GM19035 (cell line): Measurements from ENCODE around the gene HPN.
"Not testable (repeated sequence)": the region's sequence is repeated elsewhere in the genome, so short reads cannot be mapped to it uniquely, and the experiment has no call there.

ENCODE experiments used
- ATAC-seq: cut with Tn5 transposase; IDR thresholded peaks from one replicate; pipeline ENCODE4 v1.9.1; 2021; ENCODE audit not compliant: unreplicated experiment

Gene HPN

DNA sequence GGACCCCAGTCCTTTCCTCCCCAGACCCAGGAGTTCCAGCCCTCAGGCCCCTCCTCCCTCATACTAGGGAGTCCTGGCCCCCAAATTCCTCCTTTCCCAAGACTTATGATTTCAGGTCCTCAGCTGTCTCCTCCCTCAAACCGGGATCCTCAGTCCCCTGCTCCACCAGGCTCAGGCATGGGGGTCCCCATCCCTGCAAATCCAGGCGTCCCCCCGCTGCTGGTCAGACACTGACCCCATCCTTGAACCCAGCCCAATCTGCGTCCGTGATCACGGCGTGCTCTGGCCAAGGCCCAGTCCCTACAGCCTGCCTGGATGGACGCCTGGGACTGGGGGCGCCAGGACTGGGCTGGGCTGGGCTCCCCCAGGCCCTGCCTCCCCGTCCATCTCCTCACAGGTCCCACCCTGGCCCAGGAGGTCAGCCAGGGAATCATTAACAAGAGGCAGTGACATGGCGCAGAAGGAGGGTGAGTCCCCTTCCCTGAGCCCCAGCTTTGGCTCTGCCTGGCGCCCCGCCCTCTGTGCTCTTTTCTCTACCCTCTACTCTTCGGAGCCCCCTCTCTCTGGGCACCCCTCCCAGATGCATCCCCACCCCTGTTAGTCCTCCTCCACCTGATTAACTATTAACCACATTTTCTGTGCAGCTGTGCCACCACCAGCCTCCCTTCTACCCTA is 672 bp downstream of the HPN start:
- ATAC-seq: no peak

- no peak for ATAC-seq
Measured at GRCh38 chr19:35042954-35043604, 1.6 kb downstream of the HPN start.

- ATAC-seq: no peak
Measured at GRCh38 chr19:35043906-35044305, 2.4 kb downstream of the HPN start.

DNA sequence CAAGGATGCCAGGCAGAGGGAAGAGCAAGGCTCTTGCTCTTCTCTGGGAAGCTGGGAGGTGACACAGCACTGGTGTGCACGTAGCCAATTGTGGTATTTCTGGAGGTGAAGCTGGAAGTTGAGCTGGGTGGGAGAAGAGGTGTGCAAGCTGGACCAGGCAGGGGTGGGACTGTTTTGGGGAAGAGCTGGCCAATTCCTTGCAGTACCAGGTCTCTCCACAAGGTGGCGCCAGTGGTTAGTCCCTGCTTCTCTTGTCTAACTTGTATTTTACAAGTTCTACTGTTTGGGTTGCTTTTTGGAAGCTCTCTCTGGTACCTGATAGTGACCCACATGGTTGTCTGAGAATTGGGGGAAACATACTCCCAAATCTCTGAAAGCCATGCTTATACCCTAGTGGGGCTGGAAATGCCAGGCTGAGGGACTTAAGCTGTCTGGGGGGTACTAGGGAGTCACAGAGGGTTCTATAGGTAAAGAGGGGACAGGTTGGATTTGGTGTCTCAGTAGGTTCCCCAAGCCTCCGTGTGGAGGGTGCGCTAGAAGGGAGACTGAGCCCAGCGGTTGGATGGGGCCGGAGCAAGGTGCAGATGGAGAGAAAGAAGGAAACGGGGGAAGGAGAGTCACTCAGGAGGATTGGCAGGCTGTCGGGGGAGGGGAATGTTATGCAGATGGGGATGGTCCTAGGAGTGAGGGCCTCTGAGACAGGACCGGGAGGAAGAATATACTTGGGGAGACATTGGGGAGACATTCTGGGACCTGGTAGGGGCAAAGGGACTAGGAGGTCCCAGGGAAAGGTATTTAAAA is 3.0 kb downstream of the HPN start:
- no peak for ATAC-seq

DNA sequence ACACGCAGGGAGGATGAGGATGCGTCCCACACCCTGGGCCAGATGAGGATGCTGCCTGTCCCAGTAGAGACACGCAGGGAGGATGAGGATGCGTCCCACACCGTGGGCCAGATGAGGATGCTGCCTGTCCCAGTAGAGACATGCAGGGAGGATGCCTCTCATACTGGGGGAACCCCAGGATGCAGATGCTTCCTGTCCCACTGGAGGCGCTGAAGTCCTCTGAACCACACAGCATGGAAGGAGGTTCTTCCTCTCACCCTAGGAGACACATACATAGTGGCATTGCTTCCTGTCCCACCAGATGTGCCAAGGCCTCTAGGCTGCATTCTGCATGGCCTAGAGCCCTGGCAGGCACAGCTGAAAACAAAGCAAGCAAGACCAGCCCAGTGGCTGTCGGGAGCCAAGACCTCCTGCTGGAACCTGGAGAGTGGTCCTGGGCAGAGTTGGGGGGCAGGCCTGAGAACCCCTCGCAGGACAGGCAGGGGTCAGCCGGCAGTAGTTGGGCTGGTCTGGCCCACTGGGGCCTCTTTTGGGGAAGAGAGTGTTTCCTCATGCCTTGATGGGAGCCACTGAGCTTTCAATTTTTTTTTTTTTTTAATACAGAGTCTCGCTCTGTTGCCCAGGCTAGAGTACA is 4.3 kb downstream of the HPN start:
- no peak for ATAC-seq

- no peak for ATAC-seq
Measured at GRCh38 chr19:35046461-35046860, 4.9 kb downstream of the HPN start.

DNA sequence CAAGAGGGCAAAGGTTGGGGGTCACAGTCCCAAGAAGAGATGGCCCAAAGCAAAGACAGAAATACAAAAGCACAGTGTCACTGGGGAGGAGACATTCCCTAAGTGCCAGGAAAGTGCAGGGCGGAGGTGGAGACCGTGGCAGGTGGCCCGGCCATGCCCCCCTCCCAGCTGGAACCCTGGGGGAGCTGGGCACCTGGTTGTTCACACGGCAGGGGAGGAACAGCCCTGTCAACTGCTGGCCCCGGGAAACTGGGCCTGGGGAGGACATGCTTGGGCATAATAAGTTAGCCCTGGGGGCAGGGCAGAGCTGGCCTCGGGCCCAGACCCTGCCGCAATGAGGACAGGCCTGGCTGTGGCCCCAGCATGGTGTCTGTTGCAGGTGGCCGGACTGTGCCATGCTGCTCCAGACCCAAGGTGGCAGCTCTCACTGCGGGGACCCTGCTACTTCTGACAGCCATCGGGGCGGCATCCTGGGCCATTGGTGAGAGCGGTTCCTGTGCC is 7.4 kb downstream of the HPN start:
- no peak for ATAC-seq

DNA sequence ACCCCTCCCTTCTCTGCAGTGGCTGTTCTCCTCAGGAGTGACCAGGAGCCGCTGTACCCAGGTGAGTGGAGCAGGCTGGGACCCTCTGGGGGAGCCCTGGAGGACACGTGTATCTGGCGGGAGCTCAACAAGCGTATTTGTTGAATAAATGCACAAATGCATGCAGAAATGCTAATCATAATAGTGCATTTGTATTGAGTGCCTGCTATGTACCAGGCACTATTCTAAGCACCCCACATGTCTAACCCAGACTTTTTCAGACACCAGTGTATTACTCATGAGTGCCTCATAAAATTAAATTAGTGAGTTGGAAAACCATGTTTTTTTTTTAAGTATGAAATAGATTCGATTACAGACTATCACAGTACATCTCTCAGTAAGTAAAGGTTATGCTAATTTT is 7.9 kb downstream of the HPN start:
- no peak for ATAC-seq

DNA sequence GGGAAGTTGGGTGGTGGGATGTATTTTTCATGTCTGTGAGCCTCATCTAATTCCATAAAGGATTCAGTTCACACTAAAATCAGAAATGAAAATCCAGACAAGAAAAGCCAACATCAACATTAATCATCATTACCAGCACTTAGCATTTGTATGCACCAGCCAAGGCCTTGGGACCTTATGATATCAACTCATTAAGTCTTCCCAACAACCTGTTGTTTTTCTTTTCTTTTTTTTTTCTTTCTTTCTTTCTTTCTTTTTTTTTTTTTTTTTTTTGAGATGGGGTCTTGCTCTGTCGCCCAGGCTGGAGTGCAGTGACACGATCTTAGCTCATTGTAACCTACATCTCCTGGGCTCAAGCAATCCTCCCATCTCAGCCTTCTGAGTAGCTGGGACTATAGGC is 9.1 kb downstream of the HPN start:
- not testable (repeated sequence) for ATAC-seq

DNA sequence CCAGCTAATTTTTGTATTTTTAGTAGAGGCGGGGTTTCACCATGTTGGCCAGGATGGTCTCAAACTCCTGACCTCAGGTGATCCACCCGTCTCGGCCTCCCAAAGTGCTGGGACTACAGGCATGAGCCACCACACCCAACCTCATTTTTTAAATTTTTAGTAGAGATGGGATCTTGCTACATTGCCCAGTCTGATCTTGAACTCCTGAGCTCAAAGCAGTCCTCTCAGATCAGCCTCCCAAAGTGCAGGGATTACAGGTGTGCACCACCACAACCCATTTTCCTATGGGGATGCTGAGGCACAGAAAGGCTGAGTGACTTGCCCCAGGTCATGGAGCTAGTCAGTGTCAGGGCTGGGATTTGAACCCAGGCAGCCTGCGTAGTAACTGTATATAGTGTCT is 9.7 kb downstream of the HPN start:
- ATAC-seq: not testable (repeated sequence)

- ATAC-seq: no peak
Measured at GRCh38 chr19:35051796-35052195, 10.3 kb downstream of the HPN start.

GRCh38 chr19:35052599-35053190 is 11.2 kb downstream of the HPN start:
- no peak for ATAC-seq

DNA sequence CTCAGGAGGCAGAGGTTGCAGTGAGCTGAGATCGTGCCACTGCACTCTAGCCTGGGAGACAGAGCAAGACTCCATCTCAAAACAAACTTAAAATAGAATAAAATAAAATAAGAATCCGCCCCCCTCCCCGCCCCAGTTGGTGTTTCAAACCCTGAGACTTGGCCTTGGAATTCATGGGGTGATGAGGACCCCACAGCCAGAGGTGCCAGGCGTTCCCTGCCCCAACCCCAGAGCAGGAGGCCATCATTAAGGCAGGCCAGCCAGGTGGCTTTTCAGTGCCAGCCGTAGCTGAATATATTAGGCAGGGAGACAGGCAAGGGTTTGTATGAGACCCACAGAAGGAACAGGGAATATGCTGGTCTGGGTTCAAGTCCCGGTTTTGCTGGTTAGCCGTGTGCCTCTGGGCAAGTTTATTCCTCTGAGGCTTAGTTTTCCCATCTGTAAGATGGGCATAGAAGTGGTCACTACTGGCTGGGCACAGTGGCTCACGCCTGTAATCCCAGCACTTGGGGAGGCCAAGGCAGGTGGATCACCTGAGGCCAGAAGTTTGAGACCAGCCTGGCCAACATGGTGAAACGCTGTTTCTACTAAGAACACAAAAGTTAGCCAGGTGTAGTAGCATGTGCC is 12.3 kb downstream of the HPN start:
- ATAC-seq: no peak

- ATAC-seq: no peak
Measured at GRCh38 chr19:35054626-35055025, 13.1 kb downstream of the HPN start.

DNA sequence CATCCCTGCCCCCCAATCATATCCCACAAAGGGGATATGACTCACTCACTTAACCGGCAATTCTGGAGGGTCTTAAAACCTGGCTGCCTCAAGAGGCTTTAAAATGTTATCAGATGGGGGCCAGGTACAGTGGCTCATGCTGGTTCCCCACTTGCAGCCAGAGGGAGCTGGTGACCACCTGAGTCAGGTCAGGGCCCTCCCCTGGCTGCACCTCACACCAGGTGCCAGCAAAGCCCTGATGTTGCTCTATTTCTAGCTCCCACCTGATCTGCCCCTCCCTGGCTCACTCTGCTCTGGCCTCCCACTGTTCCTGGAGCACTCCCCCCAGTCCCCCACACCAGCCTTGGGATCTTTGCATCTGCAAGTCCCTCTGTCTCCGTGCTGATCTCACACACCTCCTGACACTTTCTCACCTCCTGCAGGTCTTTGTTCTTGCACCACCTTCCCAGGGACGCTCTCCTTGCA is 14.2 kb downstream of the HPN start:
- ATAC-seq: no peak

DNA sequence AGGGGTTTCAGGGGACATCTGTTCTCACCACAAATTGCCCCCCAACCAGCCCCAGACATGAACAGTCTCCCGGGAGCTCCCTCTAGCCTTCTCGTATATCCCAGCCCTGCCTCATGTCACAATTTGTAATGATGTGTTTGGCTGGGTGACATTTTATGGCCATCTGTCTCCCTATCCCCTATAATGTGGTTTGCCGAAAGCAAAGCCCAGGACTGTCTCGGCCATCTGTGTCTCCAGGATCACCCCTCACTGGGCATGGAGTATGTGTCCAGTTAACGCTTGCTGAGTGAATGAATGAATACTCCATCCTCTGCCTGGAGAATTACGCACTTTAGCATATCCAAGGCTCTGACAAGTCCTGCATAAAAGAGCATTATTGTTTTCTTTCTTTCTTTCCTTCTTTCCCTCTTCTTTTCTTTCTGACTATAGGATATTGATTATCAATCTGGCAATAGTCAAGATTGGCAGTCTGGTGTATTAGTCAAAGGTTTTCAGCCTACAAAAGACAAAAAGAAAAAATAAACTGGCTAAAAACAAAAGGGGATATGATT is 15.1 kb downstream of the HPN start:
- no peak for ATAC-seq

DNA sequence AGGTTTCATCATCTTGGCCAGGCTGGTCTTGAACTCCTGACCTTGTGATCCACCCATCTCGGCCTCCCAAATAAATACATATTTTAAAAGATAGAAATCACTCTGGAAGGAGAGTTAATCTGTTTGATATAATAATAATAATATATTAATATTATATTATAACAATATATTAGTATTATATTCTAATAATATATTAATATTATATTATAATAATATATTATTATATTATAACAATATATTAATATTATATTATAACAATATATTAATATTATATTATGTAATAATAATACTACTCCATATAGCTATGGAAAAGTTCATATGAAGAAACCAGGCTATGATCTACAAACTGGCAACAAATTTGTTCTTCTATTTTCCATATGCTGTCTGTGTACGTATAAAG is 16.8 kb downstream of the HPN start:
- ATAC-seq: no peak

GRCh38 chr19:35059006-35059798 is 17.7 kb downstream of the HPN start:
- ATAC-seq: no peak

- no peak for ATAC-seq
Measured at GRCh38 chr19:35059799-35060091, 18.2 kb downstream of the HPN start.
